IPS DF 6.9 (cell line): ENCODE results near the gene HIRA.

Experiments
- DNase-seq: peaks from one replicate; pipeline ENCODE4 v3.0.0-alpha.2; 2013; ENCODE audit warnings: low read depth, low spot score
- H3K27ac ChIP-seq: one replicate; pipeline ENCODE4 v1.5.1; 2013; ENCODE audit warnings: low read length, control low read depth
- H3K27me3 ChIP-seq: 2 replicates; pipeline ENCODE4 v1.6.1; 2013; ENCODE audit warnings: mild to moderate bottlenecking, low read length; ENCODE audit not compliant: control insufficient read depth, insufficient read depth
- H3K36me3 ChIP-seq: 2 replicates; pipeline ENCODE4 v1.6.1; 2013; ENCODE audit warnings: low read length; ENCODE audit not compliant: control insufficient read depth, insufficient read depth
- H3K4me1 ChIP-seq: 2 replicates; pipeline ENCODE4 v1.6.1; 2013; ENCODE audit warnings: low read length; ENCODE audit not compliant: control insufficient read depth, insufficient read depth
- H3K4me3 ChIP-seq: 2 replicates; pipeline ENCODE4 v1.5.1; 2013; ENCODE audit warnings: mild to moderate bottlenecking, low read length
- H3K9me3 ChIP-seq: 2 replicates; pipeline ENCODE4 v1.6.1; 2013; ENCODE audit warnings: low read length, inconsistent platforms; ENCODE audit not compliant: control insufficient read depth, insufficient read depth
- WGBS: extraction: QIAGEN DNeasy Blood & Tissue Kit; methylation state at CpG from one replicate; pipeline ENCODE4 v1.1.7; 2013; ENCODE audit warnings: mixed read lengths, missing lambda C conversion rate; ENCODE audit not compliant: insufficient read length, insufficient coverage; 5-methylcytosine and 5-hydroxymethylcytosine counted together

HIRA gene

DNA sequence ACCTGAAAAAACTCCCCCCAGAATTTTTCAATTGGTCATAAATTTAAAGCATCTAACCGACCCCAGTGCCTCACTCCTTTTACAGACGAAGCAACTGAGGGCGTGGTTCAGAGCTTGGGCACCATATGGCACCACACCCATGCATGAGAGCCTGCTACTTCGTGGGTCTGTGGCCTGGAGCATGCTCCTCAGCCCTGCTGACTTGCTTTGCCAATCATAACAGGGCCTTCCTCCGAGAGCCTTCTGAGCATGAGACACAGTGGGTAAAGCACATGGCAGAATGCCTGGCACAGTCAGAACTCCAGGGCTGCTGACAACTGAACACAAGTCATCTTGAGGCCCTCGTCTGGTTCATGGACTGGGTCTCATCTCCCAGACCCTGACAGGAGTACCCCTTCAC, 33.3 kb downstream of the HIRA start:
- WGBS = no CpG with 5 or more reads among the region's 6 CpGs
- H3K27ac ChIP-seq = no peak overlapping the region
- no peak for DNase-seq
- H3K4me1 ChIP-seq = no peaks in the 10 kb centered on the region
- H3K27me3 ChIP-seq = no peaks in the 10 kb centered on the region
- no peak overlapping the region for H3K4me3 ChIP-seq
- no peaks in the 10 kb centered on the region for H3K9me3 ChIP-seq
- H3K36me3 ChIP-seq = peaks cover 28% of the 10 kb centered on the region

DNA sequence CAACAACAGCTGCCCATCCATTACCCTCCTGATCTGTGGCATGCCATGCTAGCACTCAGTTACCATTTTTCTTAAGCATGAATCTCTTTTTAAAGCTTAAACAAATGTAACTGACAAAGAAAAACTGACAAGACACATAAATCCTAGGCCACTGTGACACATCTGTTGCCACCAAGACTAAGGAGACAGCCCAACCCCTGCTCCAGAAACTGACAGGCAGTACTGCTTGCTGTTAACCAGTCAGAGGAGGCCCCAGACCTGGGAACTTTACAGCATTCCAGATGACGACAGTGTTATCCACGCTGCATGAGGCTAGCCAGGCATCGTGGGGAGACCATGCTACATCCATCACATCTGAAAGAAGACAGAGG, 33.8 kb downstream of the HIRA start:
- Histone ChIP-seq H3K9me3 (no peaks in the 10 kb centered on the region), H3K4me1 (no peaks in the 10 kb centered on the region), H3K27ac (no peak overlapping the region), H3K36me3 (peaks cover 29% of the 10 kb centered on the region), H3K27me3 (no peaks in the 10 kb centered on the region), H3K4me3 (no peak overlapping the region)
- WGBS = no CpG with 5 or more reads among the region's 3 CpGs
- DNase-seq = no peak

DNA sequence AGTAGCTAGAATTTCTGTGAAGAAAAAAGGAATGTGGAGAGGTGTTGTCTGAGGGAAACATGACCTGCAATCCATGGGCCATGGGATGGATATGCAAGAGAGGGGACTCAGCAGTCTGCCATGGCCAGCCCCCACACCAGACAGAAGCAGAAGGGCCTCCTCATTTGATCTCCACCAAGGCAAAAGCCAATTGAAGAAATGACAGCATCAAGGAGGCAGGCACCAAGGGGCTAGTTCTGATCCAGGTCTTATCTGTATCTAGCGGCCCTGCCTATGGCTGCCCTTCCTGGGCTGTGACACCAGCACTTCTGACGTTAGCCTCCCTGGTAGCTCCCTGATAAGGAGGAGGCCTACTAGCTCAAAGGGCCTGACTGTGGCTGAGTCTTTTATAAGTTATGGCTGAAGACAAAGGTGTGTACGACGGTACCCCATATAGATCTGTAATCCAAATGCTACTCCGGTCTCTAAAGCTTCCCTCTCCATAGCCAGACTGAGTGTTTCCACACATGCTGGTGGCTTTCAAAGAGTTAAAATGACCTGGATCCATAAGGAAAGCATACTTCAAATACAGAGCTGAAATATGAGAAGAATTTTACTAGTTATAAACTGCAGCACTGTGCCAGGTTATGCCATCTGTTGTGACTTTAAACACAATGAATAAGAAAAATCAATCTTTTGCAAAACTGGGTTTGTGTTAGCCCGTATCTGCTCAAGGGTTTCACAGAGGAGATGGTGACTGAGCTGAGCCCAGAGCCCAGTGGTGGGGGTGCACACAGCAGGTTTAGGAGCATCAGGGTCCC, 34.4 kb downstream of the HIRA start:
- H3K27ac ChIP-seq = no peak overlapping the region
- peaks cover 35% of the 10 kb centered on the region for H3K36me3 ChIP-seq
- no peak overlapping the region for H3K4me3 ChIP-seq
- no CpG with 5 or more reads among the region's 6 CpGs for WGBS
- H3K9me3 ChIP-seq = no peaks in the 10 kb centered on the region
- H3K27me3 ChIP-seq = no peaks in the 10 kb centered on the region
- H3K4me1 ChIP-seq = no peaks in the 10 kb centered on the region
- no peak for DNase-seq

DNA sequence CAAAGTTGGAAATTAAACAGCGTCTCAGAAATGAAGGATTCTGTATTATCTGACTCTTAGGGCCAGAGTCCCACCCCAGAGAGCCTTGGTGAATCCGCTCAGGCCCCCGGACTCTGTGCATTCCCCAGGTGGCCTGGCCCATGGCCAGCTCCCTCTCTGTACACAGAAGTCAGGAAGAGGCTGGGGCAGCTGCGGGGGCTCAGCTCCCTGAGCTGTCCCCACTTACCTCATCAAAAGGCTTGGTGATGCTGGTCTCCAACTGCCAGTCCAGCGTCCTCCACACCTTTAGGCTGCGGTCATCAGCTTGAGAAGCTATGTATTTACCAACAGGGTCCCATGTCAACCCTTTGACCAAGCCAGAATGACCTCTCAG, 35.0 kb downstream of the HIRA start:
- H3K9me3 ChIP-seq = no peaks in the 10 kb centered on the region
- no peaks in the 10 kb centered on the region for H3K27me3 ChIP-seq
- no peak overlapping the region for H3K4me3 ChIP-seq
- H3K4me1 ChIP-seq = no peaks in the 10 kb centered on the region
- DNase-seq = no peak
- no CpG with 5 or more reads among the region's 6 CpGs for WGBS
- H3K27ac ChIP-seq = no peak overlapping the region
- peaks cover 40% of the 10 kb centered on the region for H3K36me3 ChIP-seq

DNA sequence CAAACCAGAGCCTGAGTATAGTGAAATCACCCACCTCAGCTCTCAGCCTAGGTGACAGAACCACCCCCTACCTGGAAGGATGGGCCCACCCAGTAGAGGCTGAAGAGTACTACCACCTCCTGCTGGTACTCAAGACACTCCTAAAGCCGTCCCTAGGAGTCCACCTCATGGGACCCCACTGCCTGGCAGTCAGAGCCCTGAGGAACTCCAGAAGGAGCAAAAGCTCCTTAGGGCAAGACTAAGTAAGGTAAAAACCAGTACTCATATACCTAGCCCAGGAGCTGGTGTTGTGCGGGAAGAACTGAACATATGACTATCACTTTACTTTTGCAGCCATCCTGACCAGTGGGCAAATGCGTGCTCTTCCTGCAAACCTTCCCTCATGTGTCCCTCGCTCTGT, 36.3 kb downstream of the HIRA start:
- Histone ChIP-seq H3K4me3 (no peak overlapping the region), H3K27ac (no peak overlapping the region), H3K4me1 (no peaks in the 10 kb centered on the region), H3K9me3 (no peaks in the 10 kb centered on the region), H3K36me3 (peaks cover 40% of the 10 kb centered on the region), H3K27me3 (no peaks in the 10 kb centered on the region)
- no peak for DNase-seq
- no CpG with 5 or more reads among the region's 4 CpGs for WGBS

DNA sequence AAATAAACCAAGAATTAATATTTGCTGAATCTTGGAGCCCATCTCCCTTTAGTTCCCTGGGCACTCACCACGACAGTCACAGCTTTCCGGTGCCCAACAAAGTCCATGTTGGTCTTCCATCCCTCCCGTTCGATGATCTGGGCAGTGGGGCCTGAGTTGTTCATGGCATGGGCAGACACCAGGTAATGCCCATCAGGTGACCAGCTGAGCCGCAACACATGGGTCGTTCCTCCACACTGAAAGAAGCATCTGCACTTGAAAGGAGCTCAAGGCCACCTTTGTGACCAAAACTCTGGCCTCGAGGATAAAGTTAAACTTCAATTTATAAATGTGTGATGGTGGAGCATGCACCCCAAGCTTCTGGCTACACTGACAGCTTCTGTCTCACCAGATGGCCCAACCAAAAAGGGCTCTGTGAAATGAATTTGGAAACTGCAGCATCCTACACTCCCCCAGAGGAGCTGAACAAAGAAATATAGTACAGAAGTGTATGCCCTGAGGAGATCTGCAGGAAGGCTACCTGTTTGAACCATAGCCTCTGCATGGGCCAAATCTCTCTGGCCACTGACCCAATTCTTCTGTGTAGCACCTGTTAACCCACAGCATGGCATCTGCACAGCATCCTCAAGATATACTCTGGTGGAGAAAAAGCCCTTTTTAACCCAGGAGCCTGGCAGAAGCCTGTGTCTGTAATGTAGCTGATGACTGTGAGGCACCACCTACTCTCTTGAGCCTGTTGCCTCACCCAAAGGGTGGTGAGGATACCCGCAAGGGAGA, 37.1 kb downstream of the HIRA start:
- Histone ChIP-seq H3K4me1 (no peaks in the 10 kb centered on the region), H3K4me3 (no peak overlapping the region), H3K27me3 (no peaks in the 10 kb centered on the region), H3K9me3 (no peaks in the 10 kb centered on the region), H3K36me3 (peaks cover 42% of the 10 kb centered on the region), H3K27ac (no peak overlapping the region)
- DNase-seq = no peak
- no CpG with 5 or more reads among the region's 8 CpGs for WGBS

DNA sequence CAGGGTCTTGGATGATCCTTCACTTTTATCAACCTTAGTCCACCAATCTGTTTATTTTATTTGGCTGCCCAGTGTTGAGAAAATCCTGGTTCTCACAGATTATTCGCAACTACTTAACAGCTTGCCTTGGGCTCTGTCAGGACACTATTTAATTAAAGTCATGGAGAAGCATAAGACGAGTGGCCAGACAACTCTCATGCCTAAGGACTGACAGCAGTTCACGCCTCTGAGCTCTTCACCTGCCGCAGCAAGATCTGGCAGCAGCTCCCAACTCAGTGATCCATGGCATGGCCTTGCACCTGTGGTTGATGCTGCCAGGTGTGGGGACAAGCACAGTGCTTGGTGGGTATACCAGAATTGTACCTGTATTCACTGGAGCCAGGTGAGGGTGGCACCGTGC, 37.8 kb downstream of the HIRA start:
- no peaks in the 10 kb centered on the region for H3K9me3 ChIP-seq
- no peak for DNase-seq
- H3K4me1 ChIP-seq = no peaks in the 10 kb centered on the region
- no peaks in the 10 kb centered on the region for H3K27me3 ChIP-seq
- H3K4me3 ChIP-seq = no peak overlapping the region
- H3K27ac ChIP-seq = no peak overlapping the region
- H3K36me3 ChIP-seq = peaks cover 46% of the 10 kb centered on the region
- WGBS = no CpG with 5 or more reads among the region's 5 CpGs

DNA sequence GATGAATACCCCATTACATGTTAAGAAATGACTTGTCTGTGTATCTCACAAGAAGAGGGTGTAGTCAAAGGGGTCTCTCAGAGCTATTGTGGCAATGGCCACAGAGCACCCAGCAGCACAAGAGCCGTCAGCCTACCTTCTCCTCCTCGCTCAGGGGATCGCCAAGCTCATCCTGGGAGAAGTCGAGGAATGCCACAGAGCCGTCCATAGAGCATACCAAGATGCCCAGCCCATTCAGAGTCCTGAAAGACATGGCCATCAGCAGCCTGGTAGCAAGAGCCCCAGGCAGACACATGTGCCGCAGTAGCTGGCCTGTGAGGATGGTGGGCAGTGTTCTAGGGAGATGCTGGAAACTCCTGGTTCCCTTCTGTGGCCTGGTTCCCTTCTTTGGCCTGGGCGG, 44.0 kb downstream of the HIRA start:
- peaks cover 40% of the 10 kb centered on the region for H3K36me3 ChIP-seq
- H3K27ac ChIP-seq = no peak overlapping the region
- no peaks in the 10 kb centered on the region for H3K4me1 ChIP-seq
- DNase-seq = no peak
- WGBS = no CpG with 5 or more reads among the region's 7 CpGs
- no peaks in the 10 kb centered on the region for H3K27me3 ChIP-seq
- H3K4me3 ChIP-seq = no peak overlapping the region
- no peaks in the 10 kb centered on the region for H3K9me3 ChIP-seq

DNA sequence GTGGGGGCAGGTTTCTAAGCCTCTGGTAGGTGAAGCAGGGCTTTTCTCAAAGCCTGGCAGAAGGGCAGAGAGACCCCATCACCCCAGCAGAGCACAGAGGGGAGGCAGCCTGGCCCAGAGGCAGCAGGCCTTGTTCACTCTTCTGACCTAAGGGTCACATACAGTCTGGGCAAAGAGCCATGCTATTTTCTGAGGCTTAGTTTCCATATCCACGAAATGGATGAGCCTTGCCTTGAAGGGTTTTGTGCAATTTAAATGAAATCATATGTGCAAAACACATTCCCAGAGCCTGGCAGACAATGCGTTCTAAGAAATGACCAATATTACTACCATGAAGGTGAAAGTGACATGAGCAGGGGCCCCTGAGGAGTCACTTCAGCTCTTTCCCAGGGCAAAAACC, 44.5 kb downstream of the HIRA start:
- no peak overlapping the region for H3K27ac ChIP-seq
- no CpG with 5 or more reads among the region's 2 CpGs for WGBS
- no peaks in the 10 kb centered on the region for H3K27me3 ChIP-seq
- H3K4me3 ChIP-seq = no peak overlapping the region
- no peaks in the 10 kb centered on the region for H3K9me3 ChIP-seq
- no peaks in the 10 kb centered on the region for H3K4me1 ChIP-seq
- H3K36me3 ChIP-seq = peaks cover 40% of the 10 kb centered on the region
- no peak for DNase-seq

DNA sequence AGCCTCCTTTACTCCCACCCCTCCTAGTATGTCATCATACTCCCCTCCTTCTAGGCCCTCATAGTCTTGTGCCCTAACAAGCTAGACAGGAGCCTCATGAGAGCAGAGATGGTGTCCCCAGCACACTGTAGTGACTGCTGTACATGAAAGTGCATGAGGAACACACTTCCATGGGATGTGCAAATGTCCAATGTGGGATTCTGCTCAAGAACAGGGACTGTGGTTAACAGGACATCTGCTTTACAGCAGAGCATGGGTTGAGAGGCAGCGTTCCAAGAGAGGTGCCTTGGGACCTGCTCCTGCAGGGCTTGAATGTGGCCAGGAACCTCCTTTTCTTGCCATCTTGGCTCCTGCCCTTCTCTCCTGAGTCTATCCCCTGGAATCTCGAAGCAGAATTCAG, 45.3 kb downstream of the HIRA start:
- no peaks in the 10 kb centered on the region for H3K4me1 ChIP-seq
- no peak overlapping the region for H3K27ac ChIP-seq
- DNase-seq = no peak
- H3K9me3 ChIP-seq = no peaks in the 10 kb centered on the region
- H3K27me3 ChIP-seq = no peaks in the 10 kb centered on the region
- no CpG with 5 or more reads among the region's 2 CpGs for WGBS
- H3K36me3 ChIP-seq = peaks cover 36% of the 10 kb centered on the region
- no peak overlapping the region for H3K4me3 ChIP-seq
